MM.1S (cell line): ENCODE data around the gene KLHL1.

Experiments used
- DNase-seq: peaks from one replicate; pipeline ENCODE4 v3.0.0-alpha.2; 2015
- H2AFZ ChIP-seq: fragments of 300-600 bp; sonication (generic); 2 replicates; pipeline ENCODE4 v1.6.0; 2016; ENCODE audit warnings: antibody characterized with exemption, low read length
- H3F3A ChIP-seq: fragments of 300-600 bp; sonication (generic); 2 replicates; pipeline ENCODE4 v1.6.1; 2016; ENCODE audit warnings: mild to moderate bottlenecking, antibody characterized with exemption, low read length, moderate library complexity, mixed read lengths; ENCODE audit not compliant: insufficient read depth
- H3K27ac ChIP-seq: fragments of 300-600 bp; sonication (generic); 2 replicates; pipeline ENCODE4 v1.5.1; 2016; ENCODE audit warnings: mild to moderate bottlenecking, low read length
- H3K27me3 ChIP-seq: fragments of 300-600 bp; sonication (generic); replicated peaks from 2 replicates; pipeline ENCODE4 v1.6.0; 2016; ENCODE audit warnings: low read length; ENCODE audit not compliant: insufficient read depth
- H3K36me3 ChIP-seq: fragments of 300-600 bp; sonication (generic); replicated peaks from 2 replicates; pipeline ENCODE4 v1.6.1; 2016; ENCODE audit warnings: mild to moderate bottlenecking, low read length, mixed read lengths; ENCODE audit not compliant: insufficient read depth
- H3K4me1 ChIP-seq: fragments of 300-600 bp; sonication (generic); 2 replicates; pipeline ENCODE4 v1.6.1; 2016; ENCODE audit warnings: low read length, mixed read lengths
- H3K4me2 ChIP-seq: fragments of 300-600 bp; sonication (generic); 2 replicates; pipeline ENCODE4 v1.6.0; 2016; ENCODE audit warnings: low read depth, low read length
- H3K4me3 ChIP-seq: fragments of 300-600 bp; sonication (generic); 2 replicates; pipeline ENCODE4 v1.5.1; 2016; ENCODE audit warnings: low read length, mixed read lengths
- H3K79me2 ChIP-seq: fragments of 300-600 bp; sonication (generic); 2 replicates; pipeline ENCODE4 v1.6.1; 2016; ENCODE audit warnings: mixed run types, low read length, mixed read lengths
- H3K9ac ChIP-seq: fragments of 300-600 bp; sonication (generic); 2 replicates; pipeline ENCODE4 v1.6.1; 2016; ENCODE audit warnings: low read length, mixed read lengths
- H3K9me2 ChIP-seq: fragments of 300-600 bp; sonication (generic); replicated peaks from 2 replicates; pipeline ENCODE4 v1.6.1; 2016; ENCODE audit warnings: mild to moderate bottlenecking, low read length, mixed read lengths; ENCODE audit not compliant: insufficient read depth
- H3K9me3 ChIP-seq: fragments of 300-600 bp; sonication (generic); replicated peaks from 2 replicates; pipeline ENCODE4 v1.6.1; 2016; ENCODE audit warnings: mild to moderate bottlenecking, low read length, mixed read lengths; ENCODE audit not compliant: insufficient read depth
- H4K20me1 ChIP-seq: fragments of 300-600 bp; sonication (generic); 2 replicates; pipeline ENCODE4 v1.6.1; 2016; ENCODE audit warnings: mild to moderate bottlenecking, low read length, moderate library complexity, mixed read lengths; ENCODE audit not compliant: insufficient read depth
- EZH2 ChIP-seq: fragments of 300-600 bp; sonication (generic); optimal IDR thresholded peaks from 2 replicates; pipeline ENCODE3; 2017; ENCODE audit warnings: low read depth, mild to moderate bottlenecking, antibody characterized with exemption, low read length, mixed read lengths
- EZH2phosphoT487 ChIP-seq: fragments of 300-600 bp; sonication (generic); IDR thresholded peaks from 2 replicates; pipeline ENCODE4 v1.6.1; 2018; ENCODE audit warnings: antibody characterized with exemption, low read length
- TF ChIP-seq, protein P1 (sequence below): fragments of 300-600 bp; sonication (generic); IDR thresholded peaks from 2 replicates; pipeline ENCODE4 v1.5.1; 2016; ENCODE audit warnings: antibody characterized with exemption, low read length, mixed read lengths

The KLHL1 gene

GRCh38 chr13:69975496-69975895 is 132.8 kb downstream of the KLHL1 start:
- H3F3A ChIP-seq, result no peaks in the 10 kb centered on the region
- no peaks in the 10 kb centered on the region for H3K4me1 ChIP-seq
- H4K20me1 ChIP-seq, result no peaks in the 10 kb centered on the region
- H3K27me3 ChIP-seq, result no peaks in the 10 kb centered on the region
- no peak overlapping the region for H3K9ac ChIP-seq
- TF ChIP-seq, protein P1, sequence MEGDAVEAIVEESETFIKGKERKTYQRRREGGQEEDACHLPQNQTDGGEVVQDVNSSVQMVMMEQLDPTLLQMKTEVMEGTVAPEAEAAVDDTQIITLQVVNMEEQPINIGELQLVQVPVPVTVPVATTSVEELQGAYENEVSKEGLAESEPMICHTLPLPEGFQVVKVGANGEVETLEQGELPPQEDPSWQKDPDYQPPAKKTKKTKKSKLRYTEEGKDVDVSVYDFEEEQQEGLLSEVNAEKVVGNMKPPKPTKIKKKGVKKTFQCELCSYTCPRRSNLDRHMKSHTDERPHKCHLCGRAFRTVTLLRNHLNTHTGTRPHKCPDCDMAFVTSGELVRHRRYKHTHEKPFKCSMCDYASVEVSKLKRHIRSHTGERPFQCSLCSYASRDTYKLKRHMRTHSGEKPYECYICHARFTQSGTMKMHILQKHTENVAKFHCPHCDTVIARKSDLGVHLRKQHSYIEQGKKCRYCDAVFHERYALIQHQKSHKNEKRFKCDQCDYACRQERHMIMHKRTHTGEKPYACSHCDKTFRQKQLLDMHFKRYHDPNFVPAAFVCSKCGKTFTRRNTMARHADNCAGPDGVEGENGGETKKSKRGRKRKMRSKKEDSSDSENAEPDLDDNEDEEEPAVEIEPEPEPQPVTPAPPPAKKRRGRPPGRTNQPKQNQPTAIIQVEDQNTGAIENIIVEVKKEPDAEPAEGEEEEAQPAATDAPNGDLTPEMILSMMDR, result no peak
- H3K79me2 ChIP-seq, result no peaks in the 10 kb centered on the region
- H3K27ac ChIP-seq, result no peak overlapping the region
- no peak overlapping the region for H2AFZ ChIP-seq
- H3K4me3 ChIP-seq, result no peak overlapping the region
- H3K9me2 ChIP-seq, result no peaks in the 10 kb centered on the region
- no peak overlapping the region for H3K4me2 ChIP-seq
- no peaks in the 10 kb centered on the region for H3K9me3 ChIP-seq
- no peaks in the 10 kb centered on the region for H3K36me3 ChIP-seq
- no peak for DNase-seq

DNA sequence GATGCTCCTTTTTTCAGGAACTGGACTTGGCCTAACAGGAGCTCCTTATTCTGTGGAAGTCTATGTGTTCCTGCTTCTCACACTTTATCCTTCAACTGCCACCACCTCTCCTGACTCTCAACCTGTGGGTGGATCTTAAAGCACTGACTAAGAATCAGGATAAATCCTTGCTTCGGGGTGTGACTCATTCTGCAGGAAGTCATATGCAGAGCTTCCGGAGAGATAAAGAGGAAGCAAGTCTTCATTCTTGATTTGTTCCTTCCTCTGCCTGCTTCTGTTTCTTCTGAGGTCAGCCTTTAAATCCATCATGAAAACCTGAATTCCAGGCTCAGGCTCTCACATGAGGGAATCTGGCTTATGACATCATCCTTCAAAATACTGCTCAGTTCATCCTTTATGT is 137.7 kb downstream of the KLHL1 start:
- Histone ChIP-seq H3K27ac (no peak overlapping the region), H3K36me3 (no peaks in the 10 kb centered on the region), H3K79me2 (no peaks in the 10 kb centered on the region), H2AFZ (no peak overlapping the region), H3K4me3 (no peak overlapping the region), H3K9me3 (no peaks in the 10 kb centered on the region), H3K9me2 (no peaks in the 10 kb centered on the region), H3K27me3 (no peaks in the 10 kb centered on the region), H3F3A (no peaks in the 10 kb centered on the region), H3K4me2 (no peak overlapping the region), H3K4me1 (no peaks in the 10 kb centered on the region), H3K9ac (no peak overlapping the region), H4K20me1 (no peaks in the 10 kb centered on the region)
- DNase-seq, result no peak
- TF ChIP-seq EZH2phosphoT487 (no peak), EZH2 (no peak)
- TF ChIP-seq, protein P1, result no peak

GRCh38 chr13:69959046-69959445 is 149.2 kb downstream of the KLHL1 start:
- TF ChIP-seq, protein P1, result no peak
- TF ChIP-seq EZH2 (no peak), EZH2phosphoT487 (no peak)
- Histone ChIP-seq H3K79me2 (no peaks in the 10 kb centered on the region), H3K36me3 (no peaks in the 10 kb centered on the region), H3F3A (no peaks in the 10 kb centered on the region), H3K9ac (no peak overlapping the region), H3K4me1 (no peaks in the 10 kb centered on the region), H3K9me2 (no peaks in the 10 kb centered on the region), H2AFZ (no peak overlapping the region), H4K20me1 (no peaks in the 10 kb centered on the region), H3K9me3 (no peaks in the 10 kb centered on the region), H3K4me3 (no peak overlapping the region), H3K27me3 (no peaks in the 10 kb centered on the region), H3K27ac (no peak overlapping the region), H3K4me2 (no peak overlapping the region)
- DNase-seq, result no peak

- Histone ChIP-seq H3K27me3 (no peaks in the 10 kb centered on the region), H2AFZ (no peak overlapping the region), H4K20me1 (no peaks in the 10 kb centered on the region), H3K4me3 (no peak overlapping the region), H3K9ac (no peak overlapping the region), H3K9me2 (no peaks in the 10 kb centered on the region), H3F3A (no peaks in the 10 kb centered on the region), H3K9me3 (no peaks in the 10 kb centered on the region), H3K36me3 (no peaks in the 10 kb centered on the region), H3K4me2 (no peak overlapping the region), H3K4me1 (no peaks in the 10 kb centered on the region), H3K27ac (no peak overlapping the region), H3K79me2 (no peaks in the 10 kb centered on the region)
- TF ChIP-seq, protein P1, result no peak
- no peak for TF ChIP-seq EZH2
- no peak for TF ChIP-seq EZH2phosphoT487
- DNase-seq, result no peak
Measured at GRCh38 chr13:69956839-69957238, 151.4 kb downstream of the KLHL1 start.
